Smooth muscle cell (in vitro differentiated cells): ENCODE results near the gene SLC13A4. TPM values are rescaled to one million over a fixed set of nuclear protein-coding genes. Genes with fewer than 3 reads are reported as not detected.

ENCODE experiments used
- DNase-seq: peaks from one replicate; lab custom pipeline; 2025; ENCODE audit not compliant: unreplicated experiment; lab: John Stamatoyannopoulos, UW
- H2AFZ ChIP-seq: fragments of 200-600 bp; sonication (generic); 2 replicates; pipeline ENCODE4 v1.6.0; 2016; ENCODE audit warnings: antibody characterized with exemption, low read depth, mild to moderate bottlenecking
- H3F3A ChIP-seq: fragments of 200-600 bp; sonication (generic); 2 replicates; pipeline ENCODE4 v1.6.0; 2017; ENCODE audit warnings: antibody characterized with exemption, low read depth
- H3K27ac ChIP-seq: fragments of 200-600 bp; sonication (generic); 2 replicates; pipeline ENCODE4 v1.5.1; 2016; ENCODE audit warnings: low read depth, mild to moderate bottlenecking
- H3K27me3 ChIP-seq: fragments of 200-600 bp; sonication (generic); 2 replicates; pipeline ENCODE4 v1.6.1; 2016; ENCODE audit warnings: low read depth, mild to moderate bottlenecking
- H3K36me3 ChIP-seq: fragments of 200-600 bp; sonication (generic); 2 replicates; pipeline ENCODE4 v1.5.1; 2016; ENCODE audit warnings: low read depth
- H3K4me1 ChIP-seq: fragments of 200-600 bp; sonication (generic); 2 replicates; pipeline ENCODE4 v1.5.1; 2016; ENCODE audit warnings: low read depth
- H3K4me2 ChIP-seq: fragments of 200-600 bp; sonication (generic); 2 replicates; pipeline ENCODE4 v1.6.0; 2016; ENCODE audit warnings: mild to moderate bottlenecking
- H3K4me3 ChIP-seq: fragments of 200-600 bp; sonication (generic); 2 replicates; pipeline ENCODE4 v1.5.1; 2016; ENCODE audit warnings: mild to moderate bottlenecking
- H3K79me2 ChIP-seq: fragments of 200-600 bp; sonication (generic); 2 replicates; pipeline ENCODE4 v1.6.0; 2016; ENCODE audit warnings: low read depth, mild to moderate bottlenecking
- H3K9ac ChIP-seq: fragments of 200-600 bp; sonication (generic); 2 replicates; pipeline ENCODE4 v1.6.0; 2016; ENCODE audit warnings: low read depth
- H3K9me3 ChIP-seq: fragments of 200-600 bp; sonication (generic); replicated peaks from 2 replicates; pipeline ENCODE4 v1.5.1; 2016; ENCODE audit warnings: low read depth
- H4K20me1 ChIP-seq: fragments of 200-600 bp; sonication (generic); 2 replicates; pipeline ENCODE4 v1.6.0; 2016; ENCODE audit warnings: low read depth
- CTCF ChIP-seq: fragments of 200-600 bp; sonication (generic); IDR thresholded peaks from 2 replicates; pipeline ENCODE4 v1.5.1; 2017; ENCODE audit warnings: borderline replicate concordance, mild to moderate bottlenecking, antibody characterized with exemption; ENCODE audit not compliant: insufficient read depth, poor library complexity, severe bottlenecking
- WGBS: methylation state at CpG from one replicate; pipeline ENCODE4 v1.1.7; 2016; ENCODE audit warnings: low lambda C conversion rate; 5-methylcytosine and 5-hydroxymethylcytosine counted together
- polyA plus RNA-seq: library from polyadenylated mRNA; unstranded; fragments of >200 nt; fragmentation: Nextera tagmentation; extraction: Ambion mirVana; gene quantifications from 2 replicates; pipeline ENCODE4 v1.2.1, GENCODE V29; 2016
- total RNA-seq: library from RNA; depleted of rRNA; stranded (reverse); fragments of >200 nt; gene quantifications from 2 replicates; pipeline ENCODE4 v1.2.3, GENCODE V29; 2014

The SLC13A4 gene
- total and polyA plus RNA-seq, 2 experiments from 2014 or later, result 0.61 TPM; not detected in 1

DNA sequence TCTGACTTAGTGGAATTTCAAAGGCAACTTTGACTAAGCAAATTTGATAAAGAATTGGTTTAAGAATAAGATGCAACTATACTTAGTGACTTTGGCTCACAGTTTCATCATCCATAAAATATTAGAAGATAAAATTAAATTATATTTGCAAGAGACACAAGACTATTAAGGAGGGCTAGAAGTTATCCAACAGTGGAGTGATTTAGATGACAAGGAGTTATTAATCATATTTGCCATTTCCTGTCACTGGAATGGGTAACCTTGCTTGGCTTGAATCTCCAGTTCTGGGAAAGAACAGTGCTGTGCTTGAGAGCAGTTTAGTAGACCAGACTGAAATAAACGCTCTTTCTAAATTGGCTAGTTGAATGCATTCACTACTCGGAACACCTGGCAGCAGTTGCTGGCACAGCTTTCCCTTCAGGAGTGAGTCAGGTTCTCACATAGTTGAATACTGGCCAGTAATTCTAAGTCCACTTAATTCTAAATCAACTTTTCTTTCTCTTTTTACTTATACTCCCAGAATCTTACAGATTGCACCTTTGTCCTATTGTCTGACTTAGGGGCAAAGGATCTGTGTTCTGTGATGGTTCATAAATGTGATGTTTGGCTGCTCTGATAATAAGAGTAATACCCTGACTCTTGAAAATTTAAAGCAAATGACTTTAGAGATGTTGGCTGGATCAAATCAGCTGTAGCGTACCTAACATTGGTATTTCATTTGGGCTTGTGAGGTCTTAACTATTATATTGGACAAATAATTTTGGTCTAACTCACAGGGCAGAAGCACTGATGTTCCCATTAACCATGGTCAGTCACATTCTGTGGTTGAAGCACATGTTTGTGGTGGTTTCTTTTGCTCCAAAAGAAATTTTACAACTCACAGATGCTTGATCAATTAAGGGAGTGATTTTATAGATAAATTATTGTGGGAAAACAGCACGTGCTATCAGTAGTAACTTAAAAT is 49.1 kb downstream of the SLC13A4 start:
- 69% methylated on average over 4 of the region's 4 CpGs for WGBS
- Histone ChIP-seq H3K27ac (peak overlapping the region; percentile 48), H4K20me1 (no peaks in the 10 kb centered on the region), H3K36me3 (no peaks in the 10 kb centered on the region), H3K9ac (no peak overlapping the region), H3K79me2 (peaks cover 24% of the 10 kb centered on the region), H3K4me1 (peaks cover 2% of the 10 kb centered on the region), H2AFZ (no peak overlapping the region), H3K9me3 (no peaks in the 10 kb centered on the region), H3K4me3 (no peak overlapping the region), H3K4me2 (peak overlapping the region; percentile 11), H3F3A (peaks cover 5% of the 10 kb centered on the region), H3K27me3 (no peaks in the 10 kb centered on the region)
- no peak for TF ChIP-seq CTCF
- DNase-seq, result no peak

DNA sequence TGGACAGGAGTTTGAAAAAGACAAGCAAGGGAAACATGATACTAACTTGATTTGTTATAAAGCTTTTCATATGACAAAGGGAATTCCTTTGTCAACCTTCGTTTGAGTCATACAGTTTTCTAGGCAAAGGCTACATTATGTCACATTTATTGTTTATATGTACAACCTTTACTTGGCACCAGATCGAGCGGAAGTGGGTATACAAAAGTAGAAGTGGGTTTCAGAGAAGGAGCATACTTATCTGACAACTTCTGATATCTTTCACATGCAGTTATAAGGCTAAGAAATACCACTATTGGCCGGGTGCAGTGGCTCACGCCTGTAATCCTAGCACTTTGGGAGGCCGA is 54.7 kb downstream of the SLC13A4 start:
- TF ChIP-seq CTCF, result no peak
- peak overlapping the region; percentile 55 for H3K27ac ChIP-seq
- H3F3A ChIP-seq, result peaks cover 3% of the 10 kb centered on the region
- H3K4me2 ChIP-seq, result peak overlapping the region; percentile 9
- peaks cover 4% of the 10 kb centered on the region for H3K4me1 ChIP-seq
- H2AFZ ChIP-seq, result no peak overlapping the region
- whole genome bisulfite sequencing, result 83% methylated on average over 6 of the region's 6 CpGs
- no peaks in the 10 kb centered on the region for H3K27me3 ChIP-seq
- H3K79me2 ChIP-seq, result peaks cover 63% of the 10 kb centered on the region
- no peak overlapping the region for H3K9ac ChIP-seq
- H3K36me3 ChIP-seq, result no peaks in the 10 kb centered on the region
- DNase-seq, result no peak
- no peak overlapping the region for H3K4me3 ChIP-seq
- no peaks in the 10 kb centered on the region for H3K9me3 ChIP-seq
- H4K20me1 ChIP-seq, result no peaks in the 10 kb centered on the region

DNA sequence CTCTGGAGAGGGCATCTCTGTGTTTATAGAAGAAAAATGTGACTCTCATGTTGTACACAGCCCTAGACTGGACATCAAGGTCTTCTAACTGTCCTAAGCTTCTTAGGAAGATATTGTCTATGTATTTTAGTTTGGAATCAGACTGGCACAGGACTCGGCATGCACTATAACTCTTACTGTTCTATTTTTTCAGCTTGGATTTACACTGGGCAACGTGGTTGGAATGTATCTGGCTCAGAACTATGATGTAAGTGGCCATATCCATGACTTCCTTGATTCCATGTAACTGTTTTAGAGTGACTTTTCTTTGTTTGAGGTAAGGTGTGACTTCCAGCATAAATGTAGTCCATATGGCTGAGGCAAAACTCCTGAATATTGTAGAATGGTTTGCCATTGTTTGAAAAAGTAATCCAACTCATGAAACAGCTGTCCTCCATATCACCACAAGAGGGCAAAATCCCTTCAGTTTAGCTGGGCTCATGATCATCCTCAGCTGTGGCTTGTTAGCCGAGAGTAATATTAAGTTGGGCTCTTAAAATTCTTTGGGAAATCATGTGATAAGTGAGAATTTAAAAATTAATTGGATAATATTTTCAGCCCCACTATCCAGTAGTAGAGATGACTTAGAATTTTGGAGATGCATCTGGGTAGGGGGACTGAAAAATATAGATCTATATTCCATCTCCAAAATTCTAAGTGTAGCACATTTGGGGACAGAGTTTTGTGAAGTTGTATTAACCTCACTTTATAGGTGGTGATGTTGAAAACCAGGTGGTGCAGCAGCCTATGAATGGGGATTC is 55.2 kb downstream of the SLC13A4 start:
- peak overlapping the region; percentile 55 for H3K27ac ChIP-seq
- H3K36me3 ChIP-seq, result no peaks in the 10 kb centered on the region
- no peak for DNase-seq
- peaks cover 64% of the 10 kb centered on the region for H3K79me2 ChIP-seq
- H3K4me2 ChIP-seq, result peak overlapping the region; percentile 9
- peak; percentile 82 for TF ChIP-seq CTCF
- H3K9me3 ChIP-seq, result no peaks in the 10 kb centered on the region
- no peak overlapping the region for H3K4me3 ChIP-seq
- no peaks in the 10 kb centered on the region for H3K27me3 ChIP-seq
- H4K20me1 ChIP-seq, result no peaks in the 10 kb centered on the region
- no peak overlapping the region for H2AFZ ChIP-seq
- no peaks in the 10 kb centered on the region for H3F3A ChIP-seq
- WGBS, result 54% methylated on average over 3 of the region's 3 CpGs
- H3K4me1 ChIP-seq, result peaks cover 4% of the 10 kb centered on the region
- no peak overlapping the region for H3K9ac ChIP-seq
